ENCODE measurements around the gene SSR4.

SSR4 gene

GRCh38 chrX:153769158-153769864 is 25.2 kb upstream of the SSR4 start:
- in situ Hi-C loops (cut with MboI; ENCODE audit: low sequenced_read_pairs) = no loop called here

GRCh38 chrX:153769865-153770600 is 24.4 kb upstream of the SSR4 start:
- in situ Hi-C loops (cut with MboI; ENCODE audit: low sequenced_read_pairs) = no loop called here

GRCh38 chrX:153770601-153771414 is 23.7 kb upstream of the SSR4 start:
- in situ Hi-C loops (cut with MboI; ENCODE audit: low sequenced_read_pairs) = no loop called here

- in situ Hi-C loops (cut with MboI; ENCODE audit: low sequenced_read_pairs) = no loop called here
Measured at GRCh38 chrX:153771415-153772315, 22.8 kb upstream of the SSR4 start.

GRCh38 chrX:153772316-153773217 is 21.9 kb upstream of the SSR4 start:
- in situ Hi-C loops (cut with MboI; ENCODE audit: low sequenced_read_pairs) = no loop called here

- in situ Hi-C loops (cut with MboI; ENCODE audit: low sequenced_read_pairs) = no loop called here
Measured at GRCh38 chrX:153773218-153773611, 21.3 kb upstream of the SSR4 start.

- in situ Hi-C loops (cut with MboI; ENCODE audit: low sequenced_read_pairs) = no loop called here
Measured at GRCh38 chrX:153773741-153774575, 20.5 kb upstream of the SSR4 start.

GRCh38 chrX:153774576-153775292 is 19.7 kb upstream of the SSR4 start:
- in situ Hi-C loops (cut with MboI; ENCODE audit: low sequenced_read_pairs) = no loop called here

- in situ Hi-C loops (cut with MboI; ENCODE audit: low sequenced_read_pairs) = no loop called here
Measured at GRCh38 chrX:153775293-153776119, 19.0 kb upstream of the SSR4 start.

- in situ Hi-C loops (cut with MboI; ENCODE audit: low sequenced_read_pairs) = no loop called here
Measured at GRCh38 chrX:153776120-153776599, 18.3 kb upstream of the SSR4 start.

- in situ Hi-C loops (cut with MboI; ENCODE audit: low sequenced_read_pairs) = no loop called here
Measured at GRCh38 chrX:153776611-153777045, 17.8 kb upstream of the SSR4 start.

- in situ Hi-C loops (cut with MboI; ENCODE audit: low sequenced_read_pairs) = no loop called here
Measured at GRCh38 chrX:153777261-153778090, 17.0 kb upstream of the SSR4 start.

- in situ Hi-C loops (cut with MboI; ENCODE audit: low sequenced_read_pairs) = no loop called here
Measured at GRCh38 chrX:153778181-153778580, 16.3 kb upstream of the SSR4 start.

GRCh38 chrX:153778684-153779101 is 15.8 kb upstream of the SSR4 start:
- in situ Hi-C loops (cut with MboI; ENCODE audit: low sequenced_read_pairs) = no loop called here

- in situ Hi-C loops (cut with MboI; ENCODE audit: low sequenced_read_pairs) = no loop called here
Measured at GRCh38 chrX:153779891-153780677, 14.4 kb upstream of the SSR4 start.

Data from hTERT RPE-1 (cell line).